SK-N-SH treated with all-trans-retinoic acid at 6 μM for 48 hours (cell line): ENCODE measurements around the gene PRR33.

Experiments
- ARNTL ChIP-seq: fragments of 450-650 bp; formaldehyde crosslinking; IDR thresholded peaks from 2 replicates; pipeline ENCODE4 v1.5.0; 2020; ENCODE audit warnings: low read depth, mild to moderate bottlenecking, moderate library complexity, borderline replicate concordance
- CSDC2 ChIP-seq: fragments of 250-450 bp; sonication (Bioruptor Pico); IDR thresholded peaks from 2 replicates; pipeline ENCODE4 v1.5.0; 2020; ENCODE audit warnings: mild to moderate bottlenecking, moderate library complexity
- PATZ1 ChIP-seq: fragments of 250-450 bp; sonication (Bioruptor Pico); IDR thresholded peaks from 2 replicates; pipeline ENCODE4 v1.8.0; 2020; ENCODE audit warnings: mild to moderate bottlenecking, moderate library complexity, borderline replicate concordance
- RARB ChIP-seq: fragments of 250-450 bp; sonication (Bioruptor Pico); IDR thresholded peaks from 2 replicates; pipeline ENCODE4 v1.8.0; 2021; ENCODE audit warnings: mild to moderate bottlenecking, moderate library complexity
- ZFP3 ChIP-seq: fragments of 250-450 bp; sonication (Bioruptor Pico); IDR thresholded peaks from 2 replicates; pipeline ENCODE4 v1.5.0; 2020; ENCODE audit warnings: mild to moderate bottlenecking, moderate library complexity
- ZNF70 ChIP-seq: fragments of 450-650 bp; formaldehyde crosslinking; IDR thresholded peaks from 2 replicates; pipeline ENCODE4 v1.5.0; 2020; ENCODE audit warnings: mild to moderate bottlenecking, moderate library complexity
- ZNF8 ChIP-seq: fragments of 450-650 bp; formaldehyde crosslinking; IDR thresholded peaks from 2 replicates; pipeline ENCODE4 v1.5.0; 2020; ENCODE audit warnings: mild to moderate bottlenecking, moderate library complexity
- TF ChIP-seq, protein P1 (sequence below): fragments of 250-450 bp; sonication (Bioruptor Pico); IDR thresholded peaks from 2 replicates; pipeline ENCODE4 v1.8.0; 2021; ENCODE audit warnings: low read depth, mild to moderate bottlenecking, moderate library complexity, borderline replicate concordance

GRCh38 chr11:1899686-1900085 lies 8.0 kb upstream of the PRR33 start:
- TF ChIP-seq PATZ1: no peak
- no peak for TF ChIP-seq RARB (CRISPR knock-in tag)
- TF ChIP-seq ARNTL (CRISPR knock-in tag): no peak
- TF ChIP-seq CSDC2 (CRISPR knock-in tag): no peak
- TF ChIP-seq ZNF8 (CRISPR knock-in tag): no peak
- no peak for TF ChIP-seq ZFP3 (CRISPR knock-in tag)
- TF ChIP-seq, protein P1, sequence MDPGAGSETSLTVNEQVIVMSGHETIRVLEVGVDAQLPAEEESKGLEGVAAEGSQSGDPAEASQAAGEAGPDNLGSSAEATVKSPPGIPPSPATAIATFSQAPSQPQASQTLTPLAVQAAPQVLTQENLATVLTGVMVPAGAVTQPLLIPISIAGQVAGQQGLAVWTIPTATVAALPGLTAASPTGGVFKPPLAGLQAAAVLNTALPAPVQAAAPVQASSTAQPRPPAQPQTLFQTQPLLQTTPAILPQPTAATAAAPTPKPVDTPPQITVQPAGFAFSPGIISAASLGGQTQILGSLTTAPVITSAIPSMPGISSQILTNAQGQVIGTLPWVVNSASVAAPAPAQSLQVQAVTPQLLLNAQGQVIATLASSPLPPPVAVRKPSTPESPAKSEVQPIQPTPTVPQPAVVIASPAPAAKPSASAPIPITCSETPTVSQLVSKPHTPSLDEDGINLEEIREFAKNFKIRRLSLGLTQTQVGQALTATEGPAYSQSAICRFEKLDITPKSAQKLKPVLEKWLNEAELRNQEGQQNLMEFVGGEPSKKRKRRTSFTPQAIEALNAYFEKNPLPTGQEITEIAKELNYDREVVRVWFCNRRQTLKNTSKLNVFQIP: no peak
- no peak for TF ChIP-seq ZNF70 (CRISPR knock-in tag)
